Suppressor macrophage (primary cell): Measurements from ENCODE around the gene TBC1D10A.

Experiments used
- DNase-seq, 4 experiments: peaks; one replicate each; pipeline ENCODE4 v3.0.0-alpha.2; 2020 to 2022

The TBC1D10A gene

DNA sequence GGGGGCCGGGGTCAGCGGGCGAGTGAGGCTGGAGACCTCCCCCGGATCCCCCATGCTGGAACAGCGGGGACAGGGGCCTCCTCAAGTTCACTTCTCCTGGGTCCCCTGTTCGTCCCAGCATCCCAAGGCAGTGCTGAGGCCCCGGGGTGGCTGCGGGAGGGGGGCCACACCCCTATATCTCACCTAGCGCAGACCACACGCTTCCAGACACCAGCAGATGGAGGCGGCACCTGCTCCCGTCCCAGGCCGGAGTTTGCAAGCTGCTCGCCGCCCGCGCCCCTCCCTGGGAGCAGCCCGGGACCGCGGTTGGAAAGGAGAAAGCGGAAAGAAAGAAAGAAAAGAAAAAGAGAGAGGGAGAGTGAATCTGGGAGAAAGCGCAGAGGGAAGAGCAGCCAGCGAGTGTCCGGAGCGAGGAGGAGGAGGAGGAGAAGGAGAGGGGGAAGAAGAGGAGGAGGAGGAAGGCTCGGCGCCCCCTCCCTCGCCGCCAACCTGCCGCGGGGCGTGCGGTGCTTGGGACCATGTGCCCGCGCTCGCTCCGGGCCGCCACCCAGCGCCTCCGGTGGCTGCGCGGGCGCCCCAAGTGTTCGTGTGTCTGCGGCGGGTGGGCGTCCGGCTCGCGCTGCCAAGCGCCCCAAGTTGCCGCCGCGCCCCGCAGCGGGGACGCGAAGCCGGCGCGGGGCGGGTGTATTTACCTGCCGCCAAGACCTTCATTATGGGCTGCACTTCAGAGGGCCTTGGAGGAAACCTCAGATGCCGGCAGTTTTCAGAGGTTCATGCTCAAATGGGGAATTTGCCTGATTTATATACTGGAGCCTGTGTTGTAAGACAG is 80.5 kb downstream of the TBC1D10A start, which contains the start of gene LIF:
TSS of gene LIF (minus strand) at position 775 of the 829 bp plus-strand sequence. CDS start at position 711, 64 bp downstream.
- peak in 3 of 4 experiments; percentile 57 to 71 (median 57) for DNase-seq

GRCh38 chr22:30245181-30245984 is 81.4 kb downstream of the TBC1D10A start:
- no peak for DNase-seq

DNA sequence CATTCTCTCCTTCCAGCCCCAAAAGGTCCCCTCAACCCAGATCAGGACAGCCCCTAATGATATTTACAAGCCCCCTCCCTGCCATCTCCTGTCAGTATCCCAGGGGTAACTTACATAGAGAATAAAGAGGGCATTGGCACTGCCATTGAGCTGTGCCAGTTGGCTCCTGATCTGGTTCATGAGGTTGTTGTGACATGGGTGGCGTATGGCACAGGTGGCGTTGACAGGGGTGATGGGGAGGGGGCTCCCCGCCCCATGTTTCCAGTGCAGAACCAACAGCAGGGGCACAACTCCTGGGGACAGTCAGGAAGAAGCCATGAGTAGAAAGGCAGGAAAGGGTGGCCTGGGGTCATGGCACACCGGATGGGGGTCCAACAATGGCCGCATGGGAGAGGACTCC is 82.1 kb downstream of the TBC1D10A start:
- no peak for DNase-seq

DNA sequence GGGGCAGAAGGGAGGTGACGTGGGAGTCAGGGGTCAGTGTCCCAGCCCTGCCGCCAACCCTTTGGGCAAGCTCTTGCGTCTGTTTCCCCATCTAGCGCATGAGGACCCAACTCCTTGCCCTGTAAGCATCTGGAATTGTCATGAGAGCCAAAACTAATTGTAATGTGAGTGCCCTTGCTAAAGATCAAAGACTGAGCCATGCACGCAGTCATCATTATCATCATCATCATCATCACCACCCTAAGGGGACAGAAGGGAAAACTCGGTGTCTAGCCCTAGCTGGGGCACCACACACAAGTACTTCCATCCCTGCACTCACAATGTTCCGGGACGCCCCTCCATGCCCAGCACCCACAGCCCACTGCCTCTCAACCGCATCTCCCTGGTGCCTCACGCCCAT is 82.7 kb downstream of the TBC1D10A start:
- DNase-seq, result no peak

DNA sequence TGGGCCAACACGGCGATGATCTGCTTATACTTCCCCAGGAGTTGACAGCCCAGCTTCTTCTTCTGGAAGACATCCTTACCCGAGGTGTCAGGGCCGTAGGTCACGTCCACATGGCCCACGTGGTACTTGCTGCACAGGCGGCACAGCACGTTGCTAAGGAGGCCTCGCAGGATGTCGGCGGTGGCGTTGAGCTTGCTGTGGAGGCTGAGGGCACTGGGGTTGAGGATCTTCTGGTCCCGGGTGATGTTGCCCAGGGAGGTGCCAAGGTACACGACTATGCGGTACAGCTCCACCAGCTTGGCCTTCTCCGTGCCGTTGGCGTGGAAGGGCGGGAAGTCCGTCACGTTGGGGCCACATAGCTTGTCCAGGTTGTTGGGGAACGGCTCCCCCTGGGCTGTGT is 83.1 kb downstream of the TBC1D10A start:
- no peak for DNase-seq
